T47D (cell line): ENCODE data around the gene TTC7B.
A peak's percentile ranks its signal among the peaks of the same experiment; 100 is the strongest.

Experiments used
- DNase-seq, 2 experiments: peaks; one replicate each; pipeline versions ENCODE4 v3.0.0 to v3.0.0-alpha.2; 2011 to 2012; ENCODE audit warnings: low read depth in 1 of 2, low spot score in 1 of 2
- JUND ChIP-seq: IDR thresholded peaks from 2 replicates; pipeline ENCODE4 v1.6.1; 2012; ENCODE audit warnings: low read depth
- in situ Hi-C: cut with HindIII; loops from 2 replicates; pipeline ENCODE4 v1.10.0; 2016; ENCODE audit warnings: low sequenced_read_pairs, low pct_unique_long_range_greater_than_20kb

Gene TTC7B

GRCh38 chr14:90553921-90554336 lies 262.3 kb downstream of the TTC7B start:
- in situ Hi-C loops = no loop called here
- peak in 1 of 2 experiments; percentile 36 for DNase-seq
- no peak for TF ChIP-seq JUND

GRCh38 chr14:90553298-90553920 lies 262.8 kb downstream of the TTC7B start:
- DNase-seq = peak in 1 of 2 experiments; percentile 19
- in situ Hi-C loops = no loop called here
- TF ChIP-seq JUND = no peak

GRCh38 chr14:90552465-90553297 lies 263.5 kb downstream of the TTC7B start:
- no peak for DNase-seq
- in situ Hi-C loops = no loop called here
- TF ChIP-seq JUND = no peak

GRCh38 chr14:90551733-90552464 lies 264.3 kb downstream of the TTC7B start:
- no peak for DNase-seq
- no peak for TF ChIP-seq JUND
- in situ Hi-C loops = no loop called here

- TF ChIP-seq JUND = no peak
- no peak for DNase-seq
- in situ Hi-C loops = no loop called here
These were observed 265.0 kb downstream of the TTC7B start for GRCh38 chr14:90551070-90551704.

- no peak for TF ChIP-seq JUND
- DNase-seq = peak in 1 of 2 experiments; percentile 73
- in situ Hi-C loops = no loop called here
These were observed 266.2 kb downstream of the TTC7B start for GRCh38 chr14:90549794-90550641.

GRCh38 chr14:90548455-90548854 lies 267.8 kb downstream of the TTC7B start:
- TF ChIP-seq JUND = no peak
- DNase-seq = no peak

GRCh38 chr14:90547968-90548367 lies 268.3 kb downstream of the TTC7B start:
- DNase-seq = peak; percentile 24 to 41
- TF ChIP-seq JUND = no peak
- in situ Hi-C loops = no loop called here

More at GRCh38 chr14:90548455-90548854, 267.8 kb downstream of the TTC7B start:
- in situ Hi-C loops = no loop called here

GRCh38 chr14:90547250-90547649 lies 269.0 kb downstream of the TTC7B start:
- in situ Hi-C loops = no loop called here

GRCh38 chr14:90546767-90547166 lies 269.5 kb downstream of the TTC7B start:
- TF ChIP-seq JUND = no peak
- DNase-seq = no peak
- in situ Hi-C loops = no loop called here

More at GRCh38 chr14:90547250-90547649, 269.0 kb downstream of the TTC7B start:
- no peak for TF ChIP-seq JUND
- no peak for DNase-seq

GRCh38 chr14:90545966-90546751 lies 270.1 kb downstream of the TTC7B start:
- DNase-seq = no peak
- in situ Hi-C loops = no loop called here

More at GRCh38 chr14:90545966-90546751, 270.1 kb downstream of the TTC7B start:
- no peak for TF ChIP-seq JUND
